Heart left ventricle (tissue), 13 donors: ENCODE measurements around the gene SNAPIN.
A peak's percentile ranks its signal among the peaks of the same experiment; 100 is the strongest.

Experiments used
- POLR2A ChIP-seq, 2 donors: fragments of 450-650 bp; IDR thresholded peaks; one replicate each; pipeline ENCODE4 v1.6.1; 2017; ENCODE audit warnings: antibody characterized with exemption in 2 of 2, mild to moderate bottlenecking in 2 of 2, moderate library complexity in 2 of 2
- TF ChIP-seq, protein P1 (sequence below), 12 donors: fragments of 200-600 bp; sonication (generic) in 4 of 12; IDR thresholded peaks; one replicate each; pipeline versions ENCODE4 v1.5.0 to v1.8.0; 2018 to 2022; ENCODE audit warnings: antibody characterized with exemption in 12 of 12, mild to moderate bottlenecking in 5 of 12
- donor health status: ischemic (EF 13 %, LVEDD 7.1; RV severe dilation, severe dysfunction).
- donor health status: DM: no; HTN: yes; CAD: no.
- donor health status: DM: no; HTN: no; CAD: no.
- donor health status: ischemic (EF 25% LVEDD 6.9; RV normal size, moderate dysfunction).
- donor health status: ischemic (EF 25% LVEDD 5.7; RV mildly dilated, moderate dysfunction).
- donor health status: ischemic (EF 35%, LVEDD 5.7; RV mildly dilated, moderate dysfunction).
- donor health status: nonischemic (EF 11% LVEDD 7.7; RV severe dilation, severe dysfunction).
- donor health status: DM: yes; HTN: yes; CAD: no.
- donor health status: PGD.
- donor health status: ischemic (EF 29% LVEDD 5.4; RV normal size, mild dysfunction).
- donor health status: nonischemic (EF 23%, LVEDD 6.1; RV moderate dilation, normal function).

GRCh38 chr1:153678519-153679336 is 20.2 kb downstream of the SNAPIN start, which contains the start of gene NPR1:
- TF ChIP-seq, protein P1, sequence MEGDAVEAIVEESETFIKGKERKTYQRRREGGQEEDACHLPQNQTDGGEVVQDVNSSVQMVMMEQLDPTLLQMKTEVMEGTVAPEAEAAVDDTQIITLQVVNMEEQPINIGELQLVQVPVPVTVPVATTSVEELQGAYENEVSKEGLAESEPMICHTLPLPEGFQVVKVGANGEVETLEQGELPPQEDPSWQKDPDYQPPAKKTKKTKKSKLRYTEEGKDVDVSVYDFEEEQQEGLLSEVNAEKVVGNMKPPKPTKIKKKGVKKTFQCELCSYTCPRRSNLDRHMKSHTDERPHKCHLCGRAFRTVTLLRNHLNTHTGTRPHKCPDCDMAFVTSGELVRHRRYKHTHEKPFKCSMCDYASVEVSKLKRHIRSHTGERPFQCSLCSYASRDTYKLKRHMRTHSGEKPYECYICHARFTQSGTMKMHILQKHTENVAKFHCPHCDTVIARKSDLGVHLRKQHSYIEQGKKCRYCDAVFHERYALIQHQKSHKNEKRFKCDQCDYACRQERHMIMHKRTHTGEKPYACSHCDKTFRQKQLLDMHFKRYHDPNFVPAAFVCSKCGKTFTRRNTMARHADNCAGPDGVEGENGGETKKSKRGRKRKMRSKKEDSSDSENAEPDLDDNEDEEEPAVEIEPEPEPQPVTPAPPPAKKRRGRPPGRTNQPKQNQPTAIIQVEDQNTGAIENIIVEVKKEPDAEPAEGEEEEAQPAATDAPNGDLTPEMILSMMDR (IDR thresholded peaks at IDR 0.05) = no peak
- TF ChIP-seq POLR2A (IDR thresholded peaks at IDR 0.05) = peak in 1 of 2 donors; percentile 39
